Endothelial cell of umbilical vein (primary cell): ENCODE measurements around the gene SEPTIN5. TPM values are rescaled to one million over a fixed set of nuclear protein-coding genes. Genes with fewer than 3 reads are reported as not detected.

ENCODE experiments used
- BruUV-seq: library from RNA; stranded (reverse); fragments of 400-500 nt; replicated peaks from 2 replicates; lab custom pipeline; 2021; lab: Mats Ljungman, UMichigan
- CTCF ChIA-PET: fragments of 300-600, 350-600 bp; sonication (Branson Sonifier 250); formaldehyde crosslinking; loops from one replicate; lab custom pipeline; 2021; ENCODE audit warnings: antibody characterized with exemption, inconsistent platforms; lab: Charles Lee
- POLR2A ChIA-PET: fragments of 300-600, 350-600 bp; sonication (Branson Sonifier 250); formaldehyde crosslinking; loops from one replicate; lab custom pipeline; 2021; ENCODE audit warnings: antibody characterized with exemption, inconsistent platforms; lab: Charles Lee
- DNase-seq: peaks from one replicate; pipeline ENCODE4 v3.0.0-alpha.2; 2011; ENCODE audit warnings: low read depth, low spot score
- FAIRE-seq: peaks from 2 replicates; lab custom pipeline; 2011; peaks lifted over from hg19 to GRCh38; lab: Jason Lieb, UNC
- H2AFZ ChIP-seq: 2 replicates; pipeline ENCODE4 v1.6.0; 2012; ENCODE audit warnings: low read depth, low read length, control low read depth, inconsistent platforms
- H3K27ac ChIP-seq: 2 replicates; pipeline ENCODE4 v1.5.1; 2011; ENCODE audit warnings: low read depth, mild to moderate bottlenecking, control low read depth, low read length, moderate library complexity; ENCODE audit not compliant: insufficient read depth
- H3K27me3 ChIP-seq, 2 experiments: 2 replicates each; pipeline versions ENCODE4 v1.6.0 to v1.6.1; 2011; ENCODE audit warnings: low read length in 2 of 2, mixed read lengths in 1 of 2; ENCODE audit not compliant: control insufficient read depth in 2 of 2, insufficient read depth in 2 of 2
- H3K36me3 ChIP-seq, 2 experiments: 2 replicates in 1 of 2; 3 replicates in 1 of 2; pipeline ENCODE4 v1.5.1; 2011; ENCODE audit warnings: low read length in 2 of 2, mild to moderate bottlenecking in 1 of 2, moderate library complexity in 1 of 2; ENCODE audit not compliant: control insufficient read depth in 2 of 2, insufficient read depth in 2 of 2; ENCODE audit errors: extremely low read depth in 1 of 2
- H3K4me1 ChIP-seq: 3 replicates; pipeline ENCODE4 v1.5.1; 2011; ENCODE audit warnings: mild to moderate bottlenecking, low read length; ENCODE audit not compliant: control insufficient read depth, insufficient read depth; ENCODE audit errors: extremely low read depth
- H3K4me2 ChIP-seq: 2 replicates; pipeline ENCODE4 v1.6.1; 2011; ENCODE audit warnings: low read length, control low read depth, mixed read lengths; ENCODE audit not compliant: insufficient read depth
- H3K4me3 ChIP-seq, 3 experiments: fragments of 200-600 bp in 1 of 3; sonication (generic), shearing (Covaris generic) in 1 of 3; replicated peaks in 1 of 3; 2 replicates each; pipeline ENCODE4 v1.5.1; 2011 to 2016; ENCODE audit warnings: control low read depth in 3 of 3, low read length in 3 of 3, mild to moderate bottlenecking in 2 of 3, inconsistent platforms in 1 of 3, low read depth in 1 of 3, moderate library complexity in 1 of 3; ENCODE audit not compliant: insufficient read depth in 1 of 3
- H3K79me2 ChIP-seq: 2 replicates; pipeline ENCODE4 v1.6.0; 2012; ENCODE audit warnings: low read length, inconsistent platforms; ENCODE audit not compliant: control insufficient read depth, insufficient read depth
- H3K9ac ChIP-seq: replicated peaks from 2 replicates; pipeline ENCODE3; 2011; ENCODE audit warnings: low read length, control low read depth; ENCODE audit not compliant: insufficient read depth; ENCODE audit errors: extremely low read depth
- H3K9me1 ChIP-seq: replicated peaks from 3 replicates; pipeline ENCODE4 v1.6.0; 2011; ENCODE audit warnings: mild to moderate bottlenecking, low read length; ENCODE audit not compliant: control insufficient read depth, insufficient read depth; ENCODE audit errors: extremely low read depth
- H3K9me3 ChIP-seq: replicated peaks from 2 replicates; pipeline ENCODE4 v1.5.1; 2012; ENCODE audit warnings: low read length, inconsistent platforms; ENCODE audit not compliant: control insufficient read depth, insufficient read depth
- H4K20me1 ChIP-seq: replicated peaks from 2 replicates; pipeline ENCODE3; 2011; ENCODE audit warnings: mild to moderate bottlenecking, low read length; ENCODE audit not compliant: control insufficient read depth, insufficient read depth; ENCODE audit errors: extremely low read depth
- EZH2 ChIP-seq: IDR thresholded peaks from 2 replicates; pipeline ENCODE4 v1.6.1; 2012; ENCODE audit warnings: borderline replicate concordance, low read depth, mild to moderate bottlenecking, moderate library complexity, low read length, inconsistent platforms; ENCODE audit not compliant: severe bottlenecking
- FOS ChIP-seq: IDR thresholded peaks from 2 replicates; pipeline ENCODE4 v1.6.1; 2011; ENCODE audit warnings: mild to moderate bottlenecking, low read length, moderate library complexity, borderline replicate concordance; ENCODE audit not compliant: insufficient read depth
- GATA2 ChIP-seq: IDR thresholded peaks from 2 replicates; pipeline ENCODE4 v1.7.0; 2011; ENCODE audit warnings: low read depth, mild to moderate bottlenecking, moderate library complexity, mixed read lengths, low read length; ENCODE audit not compliant: insufficient read length, insufficient read depth
- JUN ChIP-seq: IDR thresholded peaks from 2 replicates; pipeline ENCODE4 v1.6.1; 2011; ENCODE audit warnings: borderline replicate concordance, low read depth; ENCODE audit not compliant: insufficient read length, insufficient read depth
- MYC ChIP-seq: IDR thresholded peaks from one replicate; pipeline ENCODE4 v1.6.1; 2011; ENCODE audit warnings: mild to moderate bottlenecking, low read depth, low read length
- POLR2A ChIP-seq: IDR thresholded peaks from 2 replicates; pipeline ENCODE4 v1.6.1; 2012; ENCODE audit warnings: low read depth, mild to moderate bottlenecking, control low read depth, low read length
- POLR2AphosphoS5 ChIP-seq: IDR thresholded peaks from 2 replicates; pipeline ENCODE4 v1.6.1; 2012; ENCODE audit warnings: low read depth, mild to moderate bottlenecking, control low read depth, low read length, moderate library complexity; ENCODE audit not compliant: insufficient read depth
- dilution Hi-C: fragments of 300-500 bp; cut with MboI; formaldehyde crosslinking; loops from one replicate; pipeline ENCODE4 v1.15.0; 2019; ENCODE audit warnings: low sequenced_read_pairs; ENCODE audit not compliant: extremely low pct_ligation_motif_present
- intact Hi-C: fragments of 100-400 bp; cut with micrococcal nuclease; formaldehyde crosslinking; loops from one replicate; pipeline ENCODE4 v1.10.0; 2022
- polyA plus RNA-seq, 4 experiments: library from polyadenylated mRNA; depleted of rRNA in 3 of 4; stranded (reverse) in 3 of 4; unstranded in 1 of 4; fragments of >200 nt; gene quantifications; 2 replicates each; pipeline versions ENCODE4 v1.2.1 to v1.2.3, GENCODE V29; 2011 to 2012; ENCODE audit warnings: missing spikeins in 1 of 4
- total RNA-seq: library from RNA; stranded (reverse); gene quantifications from 2 replicates; pipeline ENCODE4 v1.2.3, GENCODE V29; 2021
- TF ChIP-seq, protein P1 (sequence below), 2 donors: IDR thresholded peaks; 1 replicate in 1 of 2; 2 replicates in 1 of 2; pipeline ENCODE4 v1.5.1; 2011; ENCODE audit warnings: low read length in 2 of 2, mild to moderate bottlenecking in 2 of 2, moderate library complexity in 2 of 2, control low read depth in 1 of 2, inconsistent platforms in 1 of 2, low read depth in 1 of 2; ENCODE audit not compliant: insufficient read depth in 1 of 2; ENCODE audit errors: extremely low read depth in 1 of 2
- TF ChIP-seq, protein P2 (sequence below): IDR thresholded peaks from 2 replicates; pipeline ENCODE4 v1.6.1; 2011; ENCODE audit not compliant: insufficient read depth, insufficient read length

SEPTIN5 gene
- total and polyA plus RNA-seq, 2 donors (not counting 3 experiments of a cell fraction or from before 2014, with no cell fraction given) = 31.1 to 35.8 TPM

DNA sequence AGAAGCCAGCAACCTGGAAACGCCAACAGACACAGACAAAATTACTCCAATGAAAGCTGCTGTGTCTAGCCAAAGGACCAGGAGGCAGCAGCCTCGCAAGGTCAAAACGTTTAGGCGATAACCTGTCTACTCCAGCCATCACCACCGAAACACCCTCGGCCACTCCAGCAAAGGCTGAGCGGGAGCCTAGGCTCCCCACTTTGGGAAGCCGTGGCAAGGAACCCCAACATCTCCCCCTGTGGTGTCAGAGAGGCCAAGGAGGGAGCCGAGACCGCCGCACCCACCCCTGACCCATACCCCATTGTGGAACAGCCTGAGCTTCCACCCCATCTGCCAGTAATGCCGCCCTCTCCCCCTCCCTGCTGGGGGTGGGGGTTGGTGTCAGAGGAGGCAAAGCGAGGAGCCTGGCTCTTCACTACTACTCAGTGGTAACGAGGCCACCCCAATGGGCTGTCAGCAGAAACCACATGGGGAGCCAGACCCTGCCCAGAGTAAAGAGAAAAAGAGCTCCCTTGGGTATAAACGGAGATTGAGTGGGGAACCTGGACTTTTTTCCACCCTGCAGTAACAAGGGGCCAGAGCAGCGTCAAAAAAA, 33.9 kb upstream of the SEPTIN5 start:
- TF ChIP-seq POLR2A = no peak
- TF ChIP-seq EZH2 = no peak
- no peak for TF ChIP-seq POLR2AphosphoS5
- TF ChIP-seq FOS = no peak
- TF ChIP-seq JUN = no peak
- TF ChIP-seq, protein P1, sequence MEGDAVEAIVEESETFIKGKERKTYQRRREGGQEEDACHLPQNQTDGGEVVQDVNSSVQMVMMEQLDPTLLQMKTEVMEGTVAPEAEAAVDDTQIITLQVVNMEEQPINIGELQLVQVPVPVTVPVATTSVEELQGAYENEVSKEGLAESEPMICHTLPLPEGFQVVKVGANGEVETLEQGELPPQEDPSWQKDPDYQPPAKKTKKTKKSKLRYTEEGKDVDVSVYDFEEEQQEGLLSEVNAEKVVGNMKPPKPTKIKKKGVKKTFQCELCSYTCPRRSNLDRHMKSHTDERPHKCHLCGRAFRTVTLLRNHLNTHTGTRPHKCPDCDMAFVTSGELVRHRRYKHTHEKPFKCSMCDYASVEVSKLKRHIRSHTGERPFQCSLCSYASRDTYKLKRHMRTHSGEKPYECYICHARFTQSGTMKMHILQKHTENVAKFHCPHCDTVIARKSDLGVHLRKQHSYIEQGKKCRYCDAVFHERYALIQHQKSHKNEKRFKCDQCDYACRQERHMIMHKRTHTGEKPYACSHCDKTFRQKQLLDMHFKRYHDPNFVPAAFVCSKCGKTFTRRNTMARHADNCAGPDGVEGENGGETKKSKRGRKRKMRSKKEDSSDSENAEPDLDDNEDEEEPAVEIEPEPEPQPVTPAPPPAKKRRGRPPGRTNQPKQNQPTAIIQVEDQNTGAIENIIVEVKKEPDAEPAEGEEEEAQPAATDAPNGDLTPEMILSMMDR (IDR thresholded peaks at IDR 0.05; ENCODE audit: extremely low read depth in 1 of 2, insufficient read depth in 1 of 2, low read depth in 1 of 2, low read length in 2 of 2) = no peak
- TF ChIP-seq, protein P2, sequence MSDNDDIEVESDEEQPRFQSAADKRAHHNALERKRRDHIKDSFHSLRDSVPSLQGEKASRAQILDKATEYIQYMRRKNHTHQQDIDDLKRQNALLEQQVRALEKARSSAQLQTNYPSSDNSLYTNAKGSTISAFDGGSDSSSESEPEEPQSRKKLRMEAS = no peak
- TF ChIP-seq MYC = no peak
- TF ChIP-seq GATA2 = no peak
- no peaks in the 10 kb centered on the region for H3K36me3 ChIP-seq
- H3K4me2 ChIP-seq = no peak overlapping the region
- H3K9me1 ChIP-seq = no peaks in the 10 kb centered on the region
- FAIRE-seq (no peak), DNase-seq (no peak)
- no peak overlapping the region for H3K9ac ChIP-seq
- no peak overlapping the region for H3K27ac ChIP-seq
- ChIA-PET CTCF (interaction anchor here (0.7 to 3.4 kb wide), 23 partner anchors 10 to 276 kb away, joined by 3 to 18 read pairs (median 5); partner anchors contain the start of gene GP1BB), POLR2A (no interaction called here)
- no peak overlapping the region for H3K4me3 ChIP-seq
- dilution Hi-C loops (no loop called here), intact Hi-C loops (no loop called here)
- no peaks in the 10 kb centered on the region for H4K20me1 ChIP-seq
- no peaks in the 10 kb centered on the region for H3K9me3 ChIP-seq
- no peak overlapping the region for H2AFZ ChIP-seq
- no TSS peak for BruUV-seq
- no peaks in the 10 kb centered on the region for H3K4me1 ChIP-seq
- no peaks in the 10 kb centered on the region for H3K79me2 ChIP-seq
- peaks cover 3 to 24% of the 10 kb centered on the region in 2 experiments for H3K27me3 ChIP-seq
